ENCODE data around the gene JPH2. TPM values are rescaled to one million over a fixed set of nuclear protein-coding genes. Genes with fewer than 3 reads are reported as not detected.

JPH2 gene
- total and polyA plus RNA-seq, 10 of the 15 experiments (the other 5 are each of a cell fraction or from before 2014, with no cell fraction given): 0.16 TPM; not detected in 9

DNA sequence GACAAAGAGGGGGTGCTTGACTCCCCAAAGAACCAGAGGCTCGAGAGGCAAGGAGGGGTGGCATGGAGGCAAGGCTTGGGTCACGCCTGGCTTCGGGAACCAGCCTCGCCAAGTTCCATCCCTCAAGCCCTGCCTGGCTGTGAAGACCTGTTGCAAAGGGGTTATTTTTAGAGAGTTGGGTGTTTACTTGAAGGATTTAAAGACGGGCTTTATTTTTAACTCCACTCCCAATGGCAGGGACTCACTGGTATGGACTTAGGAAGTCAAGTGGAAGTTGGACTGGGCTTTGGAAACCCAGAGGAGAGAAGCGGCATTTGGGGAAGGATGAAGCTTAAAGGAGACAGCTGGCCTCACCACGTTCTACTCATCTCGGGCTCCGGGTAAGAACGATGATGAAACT is 43.1 kb downstream of the JPH2 start:
- no peak for FAIRE-seq
- in situ Hi-C loops (cut with MboI): no loop called here

More for the DNA sequence above, 43.1 kb downstream of the JPH2 start:
- WGBS (ENCODE audit: insufficient coverage, insufficient replicate concordance, low lambda C conversion rate, missing lambda C conversion rate): 34% methylated on average over 10 of the region's 10 CpGs
- H3K9ac ChIP-seq (ENCODE audit: control insufficient read depth, insufficient read depth, low read length): no peak overlapping the region
- POLR2A ChIA-PET: no interaction called here
- RAD21 ChIA-PET (ENCODE audit: unreplicated experiment): no interaction called here
- H4K20me1 ChIP-seq (ENCODE audit: control insufficient read depth, insufficient read depth): no peaks in the 10 kb centered on the region
- TF ChIP-seq BMI1 (IDR thresholded peaks at IDR 0.05; ENCODE audit: borderline replicate concordance) (no peak), ZSCAN29 (IDR thresholded peaks at IDR 0.05) (no peak), ZBED1 (IDR thresholded peaks at IDR 0.05; ENCODE audit: borderline replicate concordance) (no peak), ZNF384 (IDR thresholded peaks at IDR 0.05; ENCODE audit: borderline replicate concordance, low read depth, low read length) (no peak), SPI1 (IDR thresholded peaks at IDR 0.05; ENCODE audit: borderline replicate concordance, insufficient read depth, low read depth, low read length) (no peak), CBX3 (IDR thresholded peaks at IDR 0.05; ENCODE audit: borderline replicate concordance, low read depth) (no peak), RAD21 (IDR thresholded peaks at IDR 0.05; ENCODE audit: insufficient read depth, low read depth, low read length) (no peak), HCFC1 (IDR thresholded peaks at IDR 0.05; ENCODE audit: low read length) (no peak), RCOR1 (conservative IDR thresholded peaks at IDR 0.05; ENCODE audit: low read depth, low read length) (no peak), PKNOX1 (IDR thresholded peaks at IDR 0.05) (no peak), SIX5 (IDR thresholded peaks at IDR 0.05; ENCODE audit: low read depth, low read length, severe bottlenecking) (no peak), EP300 (IDR thresholded peaks at IDR 0.05; ENCODE audit: borderline replicate concordance in 1 of 2, control insufficient read depth in 1 of 2, low read depth in 2 of 2, low read length in 2 of 2) (no peak), ZZZ3 (IDR thresholded peaks at IDR 0.05; ENCODE audit: control insufficient read depth, insufficient read length, low read depth) (no peak), IKZF2 (IDR thresholded peaks at IDR 0.05) (no peak), CHD4 (IDR thresholded peaks at IDR 0.05) (no peak), ZNF207 (IDR thresholded peaks at IDR 0.05; ENCODE audit: borderline replicate concordance) (no peak), POLR2AphosphoS5 (IDR thresholded peaks at IDR 0.05; ENCODE audit: low read length) (no peak), DPF2 (IDR thresholded peaks at IDR 0.05) (no peak), TCF12 (IDR thresholded peaks at IDR 0.05; ENCODE audit: low read depth, low read length) (no peak), SREBF1 (IDR thresholded peaks at IDR 0.05; ENCODE audit: low read length) (no peak)
- SMC1A ChIA-PET (ENCODE audit: uncharacterized antibody, unreplicated experiment): no interaction called here
- no peak for DNase-seq (ENCODE audit: low read depth, low spot score)
- intact Hi-C loops (cut with micrococcal nuclease; ENCODE audit: unreplicated experiment): no loop called here
- H3K27me3 ChIP-seq (replicated peaks in 1 of 2; ENCODE audit: control insufficient read depth in 2 of 2, insufficient read depth in 2 of 2, low read length in 1 of 2): peaks cover 0 to 3% of the 10 kb centered on the region in 2 experiments; a peak in 3 of 4 replicates
- no peaks in the 10 kb centered on the region for H3K9me3 ChIP-seq (replicated peaks; ENCODE audit: control insufficient read depth, insufficient read depth, low read length)
- ATAC-seq: no peak
- CTCF ChIA-PET: interaction anchor here (0.7 kb wide), 1 partner anchor 23 kb away, joined by 3 read pairs; no protein-coding TSS in a partner anchor
- H3K36me3 ChIP-seq (ENCODE audit: control insufficient read depth in 2 of 2, insufficient read depth in 2 of 2, low read length in 1 of 2): no peaks in the 10 kb centered on the region
- no peaks in the 10 kb centered on the region for H3K79me2 ChIP-seq (ENCODE audit: control insufficient read depth, insufficient read depth, low read length)
- H3K27ac ChIP-seq (ENCODE audit: control insufficient read depth, insufficient read depth): no peak overlapping the region
- no peaks in the 10 kb centered on the region for H3K4me1 ChIP-seq (ENCODE audit: control insufficient read depth, insufficient read depth, low read length)
- no peak overlapping the region for H3K4me2 ChIP-seq (ENCODE audit: control insufficient read depth, insufficient read depth)
- no TSS peak for BruUV-seq (replicated peaks)
- H2AFZ ChIP-seq (ENCODE audit: control insufficient read depth, low read depth, low read length): no peak overlapping the region
- H3K4me3 ChIP-seq: no peak overlapping the region

Data from GM12878 (cell line).